HL-60 (cell line): ENCODE measurements around the gene FAM227B.

Experiments used
- POLR2AphosphoS5 ChIP-seq: IDR thresholded peaks from 2 replicates; pipeline ENCODE4 v1.6.1; 2012; ENCODE audit warnings: low read depth
- TF ChIP-seq, protein P1 (sequence below): IDR thresholded peaks from 2 replicates; pipeline ENCODE4 v1.6.1; 2012; ENCODE audit warnings: low read depth; ENCODE audit not compliant: insufficient replicate concordance
- TF ChIP-seq, protein P2 (sequence below): IDR thresholded peaks from one replicate; pipeline ENCODE4 v1.5.1; 2011; ENCODE audit warnings: low read length, control low read depth, inconsistent platforms; ENCODE audit not compliant: insufficient read depth

- TF ChIP-seq, protein P1, sequence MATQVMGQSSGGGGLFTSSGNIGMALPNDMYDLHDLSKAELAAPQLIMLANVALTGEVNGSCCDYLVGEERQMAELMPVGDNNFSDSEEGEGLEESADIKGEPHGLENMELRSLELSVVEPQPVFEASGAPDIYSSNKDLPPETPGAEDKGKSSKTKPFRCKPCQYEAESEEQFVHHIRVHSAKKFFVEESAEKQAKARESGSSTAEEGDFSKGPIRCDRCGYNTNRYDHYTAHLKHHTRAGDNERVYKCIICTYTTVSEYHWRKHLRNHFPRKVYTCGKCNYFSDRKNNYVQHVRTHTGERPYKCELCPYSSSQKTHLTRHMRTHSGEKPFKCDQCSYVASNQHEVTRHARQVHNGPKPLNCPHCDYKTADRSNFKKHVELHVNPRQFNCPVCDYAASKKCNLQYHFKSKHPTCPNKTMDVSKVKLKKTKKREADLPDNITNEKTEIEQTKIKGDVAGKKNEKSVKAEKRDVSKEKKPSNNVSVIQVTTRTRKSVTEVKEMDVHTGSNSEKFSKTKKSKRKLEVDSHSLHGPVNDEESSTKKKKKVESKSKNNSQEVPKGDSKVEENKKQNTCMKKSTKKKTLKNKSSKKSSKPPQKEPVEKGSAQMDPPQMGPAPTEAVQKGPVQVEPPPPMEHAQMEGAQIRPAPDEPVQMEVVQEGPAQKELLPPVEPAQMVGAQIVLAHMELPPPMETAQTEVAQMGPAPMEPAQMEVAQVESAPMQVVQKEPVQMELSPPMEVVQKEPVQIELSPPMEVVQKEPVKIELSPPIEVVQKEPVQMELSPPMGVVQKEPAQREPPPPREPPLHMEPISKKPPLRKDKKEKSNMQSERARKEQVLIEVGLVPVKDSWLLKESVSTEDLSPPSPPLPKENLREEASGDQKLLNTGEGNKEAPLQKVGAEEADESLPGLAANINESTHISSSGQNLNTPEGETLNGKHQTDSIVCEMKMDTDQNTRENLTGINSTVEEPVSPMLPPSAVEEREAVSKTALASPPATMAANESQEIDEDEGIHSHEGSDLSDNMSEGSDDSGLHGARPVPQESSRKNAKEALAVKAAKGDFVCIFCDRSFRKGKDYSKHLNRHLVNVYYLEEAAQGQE: no peak
- TF ChIP-seq POLR2AphosphoS5: no peak
- TF ChIP-seq, protein P2, sequence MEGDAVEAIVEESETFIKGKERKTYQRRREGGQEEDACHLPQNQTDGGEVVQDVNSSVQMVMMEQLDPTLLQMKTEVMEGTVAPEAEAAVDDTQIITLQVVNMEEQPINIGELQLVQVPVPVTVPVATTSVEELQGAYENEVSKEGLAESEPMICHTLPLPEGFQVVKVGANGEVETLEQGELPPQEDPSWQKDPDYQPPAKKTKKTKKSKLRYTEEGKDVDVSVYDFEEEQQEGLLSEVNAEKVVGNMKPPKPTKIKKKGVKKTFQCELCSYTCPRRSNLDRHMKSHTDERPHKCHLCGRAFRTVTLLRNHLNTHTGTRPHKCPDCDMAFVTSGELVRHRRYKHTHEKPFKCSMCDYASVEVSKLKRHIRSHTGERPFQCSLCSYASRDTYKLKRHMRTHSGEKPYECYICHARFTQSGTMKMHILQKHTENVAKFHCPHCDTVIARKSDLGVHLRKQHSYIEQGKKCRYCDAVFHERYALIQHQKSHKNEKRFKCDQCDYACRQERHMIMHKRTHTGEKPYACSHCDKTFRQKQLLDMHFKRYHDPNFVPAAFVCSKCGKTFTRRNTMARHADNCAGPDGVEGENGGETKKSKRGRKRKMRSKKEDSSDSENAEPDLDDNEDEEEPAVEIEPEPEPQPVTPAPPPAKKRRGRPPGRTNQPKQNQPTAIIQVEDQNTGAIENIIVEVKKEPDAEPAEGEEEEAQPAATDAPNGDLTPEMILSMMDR: no peak
Measured at GRCh38 chr15:49570174-49570573, 50.4 kb downstream of the FAM227B start.
